IMR-90 (cell line): ENCODE results near the gene ULBP1.

ENCODE experiments used
- CEBPB ChIP-seq: IDR thresholded peaks from 2 replicates; pipeline ENCODE4 v1.6.1; 2012; ENCODE audit warnings: low read depth, low read length, improper control_type of control experiment
- MAFK ChIP-seq: IDR thresholded peaks from 2 replicates; pipeline ENCODE4 v1.6.1; 2012; ENCODE audit warnings: low read depth, low read length, improper control_type of control experiment
- POLR2A ChIP-seq: IDR thresholded peaks from 2 replicates; pipeline ENCODE4 v1.6.1; 2012; ENCODE audit warnings: mild to moderate bottlenecking, low read depth, low read length
- RAD21 ChIP-seq: IDR thresholded peaks from 2 replicates; pipeline ENCODE4 v1.6.1; 2012; ENCODE audit warnings: low read length, improper control_type of control experiment
- RCOR1 ChIP-seq: IDR thresholded peaks from 2 replicates; pipeline ENCODE4 v1.6.1; 2012; ENCODE audit warnings: mild to moderate bottlenecking, low read length, improper control_type of control experiment; ENCODE audit not compliant: insufficient replicate concordance
- RFX5 ChIP-seq: IDR thresholded peaks from 2 replicates; pipeline ENCODE4 v1.8.0; 2012; ENCODE audit warnings: low read depth, mild to moderate bottlenecking, low read length, moderate library complexity
- SMC3 ChIP-seq: fragments of 150-350 bp; IDR thresholded peaks from 2 replicates; pipeline ENCODE4 v1.6.1; 2016; ENCODE audit warnings: low read depth, mild to moderate bottlenecking, antibody characterized with exemption, low read length, moderate library complexity
- TF ChIP-seq, protein P1 (sequence below): conservative IDR thresholded peaks from 2 replicates; pipeline ENCODE4 v1.5.1; 2012; ENCODE audit warnings: mild to moderate bottlenecking, low read depth, low read length, improper control_type of control experiment
- TF ChIP-seq, protein P2 (sequence below): fragments of 150-350 bp; IDR thresholded peaks from 2 replicates; pipeline ENCODE4 v1.6.1; 2017; ENCODE audit warnings: mild to moderate bottlenecking, antibody characterized with exemption, low read length, low read depth

DNA sequence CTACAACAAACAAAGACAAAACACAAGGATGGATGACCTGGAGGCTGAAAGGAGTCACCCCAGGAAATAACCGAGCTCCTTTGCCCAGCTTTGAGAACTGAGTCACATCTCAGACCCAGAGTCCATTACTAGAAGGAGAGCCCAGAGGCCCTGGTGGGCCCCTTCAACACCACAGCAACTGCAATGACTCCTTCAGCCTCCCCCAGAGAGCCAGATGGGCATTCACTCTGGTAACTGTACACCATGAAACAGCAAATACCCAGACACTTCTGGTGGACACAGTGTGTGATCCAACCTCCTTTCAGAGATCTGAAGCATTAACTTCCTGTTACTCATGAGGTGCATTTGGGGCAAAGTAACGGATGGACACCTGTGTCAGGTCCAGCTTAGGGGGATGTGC lies 39.0 kb downstream of the ULBP1 start:
- TF ChIP-seq, protein P1, sequence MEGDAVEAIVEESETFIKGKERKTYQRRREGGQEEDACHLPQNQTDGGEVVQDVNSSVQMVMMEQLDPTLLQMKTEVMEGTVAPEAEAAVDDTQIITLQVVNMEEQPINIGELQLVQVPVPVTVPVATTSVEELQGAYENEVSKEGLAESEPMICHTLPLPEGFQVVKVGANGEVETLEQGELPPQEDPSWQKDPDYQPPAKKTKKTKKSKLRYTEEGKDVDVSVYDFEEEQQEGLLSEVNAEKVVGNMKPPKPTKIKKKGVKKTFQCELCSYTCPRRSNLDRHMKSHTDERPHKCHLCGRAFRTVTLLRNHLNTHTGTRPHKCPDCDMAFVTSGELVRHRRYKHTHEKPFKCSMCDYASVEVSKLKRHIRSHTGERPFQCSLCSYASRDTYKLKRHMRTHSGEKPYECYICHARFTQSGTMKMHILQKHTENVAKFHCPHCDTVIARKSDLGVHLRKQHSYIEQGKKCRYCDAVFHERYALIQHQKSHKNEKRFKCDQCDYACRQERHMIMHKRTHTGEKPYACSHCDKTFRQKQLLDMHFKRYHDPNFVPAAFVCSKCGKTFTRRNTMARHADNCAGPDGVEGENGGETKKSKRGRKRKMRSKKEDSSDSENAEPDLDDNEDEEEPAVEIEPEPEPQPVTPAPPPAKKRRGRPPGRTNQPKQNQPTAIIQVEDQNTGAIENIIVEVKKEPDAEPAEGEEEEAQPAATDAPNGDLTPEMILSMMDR = no peak
- TF ChIP-seq RAD21 (no peak), CEBPB (no peak), MAFK (no peak), POLR2A (no peak), RCOR1 (no peak), RFX5 (no peak), SMC3 (no peak)
- TF ChIP-seq, protein P2, sequence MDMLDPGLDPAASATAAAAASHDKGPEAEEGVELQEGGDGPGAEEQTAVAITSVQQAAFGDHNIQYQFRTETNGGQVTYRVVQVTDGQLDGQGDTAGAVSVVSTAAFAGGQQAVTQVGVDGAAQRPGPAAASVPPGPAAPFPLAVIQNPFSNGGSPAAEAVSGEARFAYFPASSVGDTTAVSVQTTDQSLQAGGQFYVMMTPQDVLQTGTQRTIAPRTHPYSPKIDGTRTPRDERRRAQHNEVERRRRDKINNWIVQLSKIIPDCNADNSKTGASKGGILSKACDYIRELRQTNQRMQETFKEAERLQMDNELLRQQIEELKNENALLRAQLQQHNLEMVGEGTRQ = no peak
